ENCODE measurements around the gene ABL1.

The ABL1 gene

GRCh38 chr9:130933114-130934046 is 98.3 kb downstream of the ABL1 start:
- DNase-seq (ENCODE audit: low read depth), result peak; percentile 77

- DNase-seq (ENCODE audit: low read depth), result no peak
Measured at GRCh38 chr9:130934246-130934645, 99.2 kb downstream of the ABL1 start.

- no peak for DNase-seq (ENCODE audit: low read depth)
Measured at GRCh38 chr9:130934702-130935647, 99.9 kb downstream of the ABL1 start.

GRCh38 chr9:130935648-130936271 is 100.7 kb downstream of the ABL1 start:
- DNase-seq (ENCODE audit: low read depth), result no peak

GRCh38 chr9:130936285-130937117 is 101.4 kb downstream of the ABL1 start:
- peak; percentile 53 for DNase-seq (ENCODE audit: low read depth)

Measured in amniotic epithelial cell (primary cell).